ENCODE results near the gene SHFL. TPM values are rescaled to one million over a fixed set of nuclear protein-coding genes. Genes with fewer than 3 reads are reported as not detected.

Gene SHFL
- total RNA-seq, 1 experiment from 2014 or later, result 18.5 TPM

- POLR2A ChIA-PET, result no interaction called here
- CTCF ChIA-PET, result no interaction called here
- ATAC-seq, result no peak
These were observed 24.3 kb upstream of the SHFL start for GRCh38 chr19:10061717-10062310.

More at GRCh38 chr19:10061717-10062310, 24.3 kb upstream of the SHFL start:
- Histone ChIP-seq H3K4me3 (replicated peaks in 1 of 2; ENCODE audit: low read depth in 1 of 2, low read length in 2 of 2) (no peak overlapping the region), H3K27ac (ENCODE audit: low read depth, low read length) (no peak overlapping the region), H3K27me3 (ENCODE audit: insufficient read depth, low read length) (peaks cover 14% of the 10 kb centered on the region), H3K9ac (ENCODE audit: low read length) (no peak overlapping the region), H3K9me3 (ENCODE audit: control insufficient read depth in 1 of 2, insufficient read depth in 1 of 2, low read depth in 1 of 2, low read length in 2 of 2) (no peaks in the 10 kb centered on the region), H3K36me3 (ENCODE audit: control insufficient read depth in 1 of 2, insufficient read depth in 2 of 2, low read length in 2 of 2) (no peaks in the 10 kb centered on the region), H4K20me1 (ENCODE audit: insufficient read depth) (no peaks in the 10 kb centered on the region), H2AFZ (ENCODE audit: low read depth, low read length, poor library complexity, severe bottlenecking) (no peak overlapping the region), H3K4me1 (ENCODE audit: control insufficient read depth in 1 of 2, insufficient read depth in 2 of 2, low read length in 2 of 2) (no peaks in the 10 kb centered on the region), H3K4me2 (ENCODE audit: low read length) (no peak overlapping the region), H3K79me2 (ENCODE audit: insufficient read depth, low read length) (no peaks in the 10 kb centered on the region), H3K9me2 (ENCODE audit: insufficient read depth) (no peaks in the 10 kb centered on the region)
- intact Hi-C loops (cut with micrococcal nuclease), result no loop called here
- no TSS peak for BruUV-seq (replicated peaks)
- TF ChIP-seq REST (IDR thresholded peaks at IDR 0.05; ENCODE audit: low read depth), result peak; percentile 76
- TF ChIP-seq POLR2AphosphoS5 (IDR thresholded peaks at IDR 0.05; ENCODE audit: low read depth, low read length), result no peak
- RAD21 ChIA-PET (ENCODE audit: low non-redundant PET in 1 of 2, low total read pairs in 2 of 2, uncharacterized antibody in 2 of 2, unreplicated experiment in 2 of 2), result no interaction called here
- DNase-seq (ENCODE audit: low read depth, low spot score), result no peak
